ENCODE measurements around the gene FBXL19.

DNA sequence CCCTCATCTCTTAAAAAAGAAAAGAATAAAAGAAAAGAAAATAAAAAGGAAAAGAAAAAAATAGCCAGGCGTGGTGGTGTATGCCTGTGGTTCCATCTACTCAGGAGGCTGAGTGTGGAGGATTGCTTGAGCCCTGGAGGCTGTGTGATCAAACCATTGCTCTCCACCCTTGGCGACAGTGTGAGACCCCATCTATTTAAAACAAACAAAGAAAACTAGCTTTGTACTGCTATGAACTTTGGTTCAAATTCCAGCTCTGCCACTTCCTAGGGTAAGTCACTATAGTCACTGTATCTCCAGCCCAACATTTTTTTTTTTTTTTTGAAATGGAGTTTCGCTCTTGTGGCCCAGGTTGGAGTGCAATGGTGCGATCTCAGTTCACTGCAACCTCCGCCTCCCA is 22.8 kb upstream of the FBXL19 start:
- TF ChIP-seq, protein P1, sequence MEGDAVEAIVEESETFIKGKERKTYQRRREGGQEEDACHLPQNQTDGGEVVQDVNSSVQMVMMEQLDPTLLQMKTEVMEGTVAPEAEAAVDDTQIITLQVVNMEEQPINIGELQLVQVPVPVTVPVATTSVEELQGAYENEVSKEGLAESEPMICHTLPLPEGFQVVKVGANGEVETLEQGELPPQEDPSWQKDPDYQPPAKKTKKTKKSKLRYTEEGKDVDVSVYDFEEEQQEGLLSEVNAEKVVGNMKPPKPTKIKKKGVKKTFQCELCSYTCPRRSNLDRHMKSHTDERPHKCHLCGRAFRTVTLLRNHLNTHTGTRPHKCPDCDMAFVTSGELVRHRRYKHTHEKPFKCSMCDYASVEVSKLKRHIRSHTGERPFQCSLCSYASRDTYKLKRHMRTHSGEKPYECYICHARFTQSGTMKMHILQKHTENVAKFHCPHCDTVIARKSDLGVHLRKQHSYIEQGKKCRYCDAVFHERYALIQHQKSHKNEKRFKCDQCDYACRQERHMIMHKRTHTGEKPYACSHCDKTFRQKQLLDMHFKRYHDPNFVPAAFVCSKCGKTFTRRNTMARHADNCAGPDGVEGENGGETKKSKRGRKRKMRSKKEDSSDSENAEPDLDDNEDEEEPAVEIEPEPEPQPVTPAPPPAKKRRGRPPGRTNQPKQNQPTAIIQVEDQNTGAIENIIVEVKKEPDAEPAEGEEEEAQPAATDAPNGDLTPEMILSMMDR (IDR thresholded peaks at IDR 0.05): no peak
- TF ChIP-seq POLR2A (IDR thresholded peaks at IDR 0.05): no peak

Data from body of pancreas (tissue), 4 donors.